DMS153 treated with DMSO at 0.1 percent for 48 hours (cell line): ENCODE data around the gene GBP7.
A peak's percentile ranks its signal among the peaks of the same experiment; 100 is the strongest.

Source experiments
- DNase-seq: peaks from one replicate; lab custom pipeline; 2025; ENCODE audit not compliant: unreplicated experiment; lab: John Stamatoyannopoulos, UW

GBP7 gene

GRCh38 chr1:89121641-89122040 is 54.2 kb downstream of the GBP7 start:
- DNase-seq: no peak

- DNase-seq: no peak
These were observed 61.1 kb downstream of the GBP7 start for GRCh38 chr1:89114662-89115061.

GRCh38 chr1:89112871-89113613 is 62.8 kb downstream of the GBP7 start:
- DNase-seq: no peak

GRCh38 chr1:89104687-89105086 is 71.1 kb downstream of the GBP7 start:
- DNase-seq: no peak

- no peak for DNase-seq
These were observed 71.7 kb downstream of the GBP7 start for GRCh38 chr1:89104147-89104546.

- no peak for DNase-seq
These were observed 73.8 kb downstream of the GBP7 start for GRCh38 chr1:89102021-89102420.

GRCh38 chr1:89100412-89100811 is 75.4 kb downstream of the GBP7 start:
- no peak for DNase-seq

GRCh38 chr1:89098857-89099256 is 76.9 kb downstream of the GBP7 start:
- DNase-seq: no peak

- DNase-seq: no peak
These were observed 80.1 kb downstream of the GBP7 start for GRCh38 chr1:89095737-89096136.

GRCh38 chr1:89089962-89090361 is 85.8 kb downstream of the GBP7 start:
- DNase-seq: no peak

GRCh38 chr1:89088572-89088971 is 87.2 kb downstream of the GBP7 start:
- no peak for DNase-seq

- DNase-seq: no peak
These were observed 88.6 kb downstream of the GBP7 start for GRCh38 chr1:89087241-89087640.

- DNase-seq: peak; percentile 9
These were observed 90.0 kb downstream of the GBP7 start for GRCh38 chr1:89085781-89086180.
